K562 (cell line): Measurements from ENCODE around the gene SGMS1. TPM values are rescaled to one million over a fixed set of nuclear protein-coding genes. Genes with fewer than 3 reads are reported as not detected.

Experiments used
- ATAC-seq: fragments of 200-7000 bp; cut with Tn5 transposase; 3 replicates; pipeline ENCODE4 v1.9.1; 2020; ENCODE audit warnings: moderate library complexity
- BruUV-seq: library from RNA; stranded (reverse); fragments of 400-500 nt; replicated peaks from 2 replicates; lab custom pipeline; 2021; lab: Mats Ljungman, UMichigan
- CTCF ChIA-PET: fragments of 300-600 bp; formaldehyde crosslinking; extraction: SDS; loops from one replicate; lab custom pipeline; 2021; ENCODE audit warnings: low intra/inter-chr PET ratio; lab: Yijun Ruan, JAX
- POLR2A ChIA-PET: fragments of 300-600, 350-650 bp; sonication (Branson Sonifier 250); formaldehyde crosslinking; extraction: SDS; loops from one replicate; lab custom pipeline; 2021; ENCODE audit warnings: antibody characterized with exemption, inconsistent platforms; lab: Yijun Ruan, JAX
- DNase-seq, 4 experiments: peaks; one replicate each; pipeline versions ENCODE4 v3.0.0 to v3.0.0-alpha.2; 2011 to 2018; ENCODE audit warnings: low spot score in 3 of 4, mixed read lengths in 3 of 4; ENCODE audit errors: extremely low read depth in 1 of 4
- FAIRE-seq: peaks from 2 replicates; lab custom pipeline; 2011; peaks lifted over from hg19 to GRCh38; lab: Jason Lieb, UNC
- H2AFZ ChIP-seq: 2 replicates; pipeline ENCODE4 v1.6.0; 2011; ENCODE audit warnings: low read depth, low read length, control low read depth, inconsistent platforms
- H3K27ac ChIP-seq: fragments of 200-600 bp; 3 replicates; pipeline ENCODE4 v1.8.0; 2011; ENCODE audit warnings: low read depth, mild to moderate bottlenecking, control low read depth, inconsistent platforms, low read length, moderate library complexity, mixed read lengths; ENCODE audit errors: extremely low read depth
- H3K27me3 ChIP-seq, 2 experiments: fragments of 300-600 bp in 1 of 2; 2 replicates in 1 of 2; 3 replicates in 1 of 2; pipeline versions ENCODE4 v1.6.0 to v1.8.0; 2011; ENCODE audit warnings: inconsistent platforms in 2 of 2, low read length in 2 of 2, mild to moderate bottlenecking in 1 of 2, mixed read lengths in 1 of 2, moderate library complexity in 1 of 2; ENCODE audit not compliant: control insufficient read depth in 2 of 2, insufficient read depth in 2 of 2
- H3K36me3 ChIP-seq: fragments of 300-600 bp; 3 replicates; pipeline ENCODE4 v1.8.0; 2011; ENCODE audit warnings: mild to moderate bottlenecking, low read length, inconsistent platforms; ENCODE audit not compliant: control insufficient read depth, insufficient read depth
- H3K4me1 ChIP-seq, 2 experiments: fragments of 200-600 bp in 1 of 2; replicated peaks in 1 of 2; 2 replicates in 1 of 2; 3 replicates in 1 of 2; pipeline versions ENCODE4 v1.5.1 to v1.8.0; 2011; ENCODE audit warnings: inconsistent platforms in 2 of 2, low read length in 2 of 2, mild to moderate bottlenecking in 1 of 2, mixed read lengths in 1 of 2, moderate library complexity in 1 of 2; ENCODE audit not compliant: control insufficient read depth in 2 of 2, insufficient read depth in 2 of 2
- H3K4me2 ChIP-seq: 2 replicates; pipeline ENCODE4 v1.6.1; 2011; ENCODE audit warnings: low read length, control low read depth, inconsistent platforms, mixed read lengths; ENCODE audit not compliant: insufficient read depth
- H3K4me3 ChIP-seq: fragments of 200-600 bp; sonication (generic), shearing (Covaris generic); 2 replicates; pipeline ENCODE4 v1.5.1; 2016; ENCODE audit warnings: control low read depth, inconsistent platforms
- H3K79me2 ChIP-seq: fragments of 200-600 bp; 3 replicates; pipeline ENCODE4 v1.8.0; 2011; ENCODE audit warnings: low read length, inconsistent platforms; ENCODE audit not compliant: control insufficient read depth, insufficient read depth
- H3K9ac ChIP-seq, 2 experiments: 2 replicates each; pipeline versions ENCODE4 v1.6.0 to v1.6.1; 2011; ENCODE audit warnings: low read depth in 2 of 2, low read length in 2 of 2, control low read depth in 1 of 2, inconsistent platforms in 1 of 2, mild to moderate bottlenecking in 1 of 2, mixed read lengths in 1 of 2; ENCODE audit not compliant: insufficient read depth in 1 of 2
- H3K9me1 ChIP-seq: one replicate; pipeline ENCODE4 v1.6.0; 2011; ENCODE audit warnings: inconsistent platforms, mild to moderate bottlenecking, low read length, moderate library complexity; ENCODE audit not compliant: control insufficient read depth, insufficient read depth
- H3K9me3 ChIP-seq: replicated peaks from 2 replicates; pipeline ENCODE4 v1.5.1; 2011; ENCODE audit warnings: low read depth, low read length, inconsistent platforms; ENCODE audit not compliant: control insufficient read depth, insufficient read depth
- H4K20me1 ChIP-seq: replicated peaks from 2 replicates; pipeline ENCODE4 v1.6.1; 2011; ENCODE audit warnings: low read length, inconsistent platforms, mixed read lengths; ENCODE audit not compliant: control insufficient read depth, insufficient read depth
- PRDM10 ChIP-seq: fragments of 450-650 bp; IDR thresholded peaks from 2 replicates; pipeline ENCODE4 v1.6.1; 2018; ENCODE audit not compliant: partially characterized antibody
- THAP12 ChIP-seq: fragments of 250-450 bp; sonication (Bioruptor Pico); IDR thresholded peaks from 2 replicates; pipeline ENCODE4 v1.9.0; 2021; ENCODE audit warnings: mild to moderate bottlenecking, inconsistent platforms
- WGBS: fragments of 100-300 bp; shearing (Covaris generic); methylation state at CpG from one replicate; pipeline ENCODE4 v1.1.6; 2016; ENCODE audit warnings: low coverage, mixed read lengths; ENCODE audit not compliant: insufficient coverage; ENCODE audit errors: missing lambda C conversion rate; 5-methylcytosine and 5-hydroxymethylcytosine counted together
- in situ Hi-C: fragments of 300-500 bp; cut with MboI; formaldehyde crosslinking; loops from 4 replicates; pipeline ENCODE4 v1.15.0; 2018; ENCODE audit warnings: inconsistent platforms, mixed read lengths
- intact Hi-C: fragments of 100-400 bp; cut with micrococcal nuclease; formaldehyde crosslinking; loops from 2 replicates; pipeline ENCODE4 v1.14.2; 2022
- polyA plus RNA-seq, 8 experiments: library from polyadenylated mRNA; depleted of rRNA in 4 of 8; stranded (reverse) in 5 of 8; unstranded in 3 of 8; fragments of >200 nt; fragmentation: Nextera tagmentation in 2 of 8; fragmentation: Illumina TruSeq in 1 of 8; extraction: Ambion mirVana in 2 of 8; extraction: Trizol in 1 of 8; gene quantifications; 2 replicates each; pipeline versions ENCODE4 v1.2.1 to v1.2.3, GENCODE V29; 2011 to 2014; ENCODE audit warnings: inconsistent platforms in 1 of 8, missing spikeins in 1 of 8
- total RNA-seq, 7 experiments: library from RNA; depleted of rRNA in 6 of 7; stranded (reverse); fragments of >200 nt in 6 of 7; fragmentation: Illumina TruSeq in 2 of 7; extraction: Trizol in 2 of 7; gene quantifications; 2 replicates each; pipeline versions ENCODE4 v1.2.1 to v1.2.3, GENCODE V29; 2011 to 2021; ENCODE audit warnings: low replicate concordance in 1 of 7
- TF ChIP-seq, protein P1 (sequence below): fragments of 150-350 bp; conservative IDR thresholded peaks from 2 replicates; pipeline ENCODE4 v1.6.1; 2014; ENCODE audit warnings: low read length

Gene SGMS1
- total and polyA plus RNA-seq, 9 of the 15 experiments (the other 6 are each of a cell fraction or from before 2014, with no cell fraction given), result 22.6 to 232 (median 82.2) TPM

GRCh38 chr10:50406457-50407070 is 217.2 kb downstream of the SGMS1 start:
- Histone ChIP-seq H3K27me3 (no peaks in the 10 kb centered on the region), H3K27ac (peak overlapping the region; percentile 23; the same call in 2 of the 3 replicates), H3K9ac (peak overlapping the region in 1 of 2 experiments; percentile 27; a peak in 1 of 4 replicates), H3K9me3 (no peaks in the 10 kb centered on the region), H2AFZ (no peak overlapping the region), H4K20me1 (peaks cover 30% of the 10 kb centered on the region), H3K4me1 (peaks cover 12 to 47% of the 10 kb centered on the region in 2 experiments; a peak in 4 of 5 replicates), H3K9me1 (no peaks in the 10 kb centered on the region), H3K36me3 (peaks cover 60% of the 10 kb centered on the region), H3K4me3 (no peak overlapping the region), H3K79me2 (peaks cover 100% of the 10 kb centered on the region), H3K4me2 (peak overlapping the region; percentile 22; the same call in 1 of the 2 replicates)
- ChIA-PET CTCF (no interaction called here), POLR2A (interaction anchor here (1.2 to 2.3 kb wide), 4 partner anchors 9 to 198 kb away, joined by 3 to 12 read pairs (median 6); no protein-coding TSS in a partner anchor)
- ATAC-seq (peak; percentile 26), FAIRE-seq (no peak), DNase-seq (no peak)
- TF ChIP-seq PRDM10, result peak; percentile 96
- TF ChIP-seq THAP12 (CRISPR knock-in tag), result no peak
- TF ChIP-seq, protein P1, sequence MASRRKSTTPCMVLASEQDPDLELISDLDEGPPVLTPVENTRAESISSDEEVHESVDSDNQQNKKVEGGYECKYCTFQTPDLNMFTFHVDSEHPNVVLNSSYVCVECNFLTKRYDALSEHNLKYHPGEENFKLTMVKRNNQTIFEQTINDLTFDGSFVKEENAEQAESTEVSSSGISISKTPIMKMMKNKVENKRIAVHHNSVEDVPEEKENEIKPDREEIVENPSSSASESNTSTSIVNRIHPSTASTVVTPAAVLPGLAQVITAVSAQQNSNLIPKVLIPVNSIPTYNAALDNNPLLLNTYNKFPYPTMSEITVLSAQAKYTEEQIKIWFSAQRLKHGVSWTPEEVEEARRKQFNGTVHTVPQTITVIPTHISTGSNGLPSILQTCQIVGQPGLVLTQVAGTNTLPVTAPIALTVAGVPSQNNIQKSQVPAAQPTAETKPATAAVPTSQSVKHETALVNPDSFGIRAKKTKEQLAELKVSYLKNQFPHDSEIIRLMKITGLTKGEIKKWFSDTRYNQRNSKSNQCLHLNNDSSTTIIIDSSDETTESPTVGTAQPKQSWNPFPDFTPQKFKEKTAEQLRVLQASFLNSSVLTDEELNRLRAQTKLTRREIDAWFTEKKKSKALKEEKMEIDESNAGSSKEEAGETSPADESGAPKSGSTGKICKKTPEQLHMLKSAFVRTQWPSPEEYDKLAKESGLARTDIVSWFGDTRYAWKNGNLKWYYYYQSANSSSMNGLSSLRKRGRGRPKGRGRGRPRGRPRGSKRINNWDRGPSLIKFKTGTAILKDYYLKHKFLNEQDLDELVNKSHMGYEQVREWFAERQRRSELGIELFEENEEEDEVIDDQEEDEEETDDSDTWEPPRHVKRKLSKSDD, result no peak
- in situ Hi-C loops (no loop called here), intact Hi-C loops (no loop called here)
- WGBS, result 57% methylated on average over 2 of the region's 2 CpGs
- BruUV-seq, result no TSS peak
